MM.1S (cell line): ENCODE measurements around the gene CASTOR2.

Experiments used
- CTCF ChIP-seq: fragments of 300-600 bp; sonication (generic); IDR thresholded peaks from 2 replicates; pipeline ENCODE4 v1.5.1; 2016; ENCODE audit warnings: antibody characterized with exemption, low read length, mixed read lengths
- EZH2 ChIP-seq: fragments of 300-600 bp; sonication (generic); optimal IDR thresholded peaks from 2 replicates; pipeline ENCODE3; 2017; ENCODE audit warnings: low read depth, mild to moderate bottlenecking, antibody characterized with exemption, low read length, mixed read lengths
- EZH2phosphoT487 ChIP-seq: fragments of 300-600 bp; sonication (generic); IDR thresholded peaks from 2 replicates; pipeline ENCODE4 v1.6.1; 2018; ENCODE audit warnings: antibody characterized with exemption, low read length

DNA sequence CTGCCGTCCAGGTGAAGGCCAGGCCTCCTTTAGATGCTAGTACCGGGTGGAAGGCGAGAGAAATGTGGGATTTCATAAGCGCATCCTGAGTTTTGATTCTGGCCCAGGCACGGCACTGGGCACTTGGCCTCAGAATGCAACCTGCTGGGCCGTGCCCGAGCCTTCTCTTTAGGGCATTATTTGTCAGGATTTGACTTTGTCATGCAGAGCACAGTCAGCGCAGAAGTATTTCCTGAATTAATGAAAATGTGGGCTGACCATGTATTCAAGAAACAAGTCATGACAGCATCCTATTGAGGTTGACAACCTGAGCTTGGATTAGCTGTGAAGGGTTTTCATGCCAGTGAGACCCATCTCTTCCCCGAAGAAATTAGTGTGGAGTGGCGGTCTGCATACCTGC is 74.7 kb downstream of the CASTOR2 start:
- TF ChIP-seq CTCF (no peak), EZH2phosphoT487 (no peak), EZH2 (no peak)
